GM23338 (cell line): ENCODE data around the gene EXPH5. TPM values are rescaled to one million over a fixed set of nuclear protein-coding genes. Genes with fewer than 3 reads are reported as not detected.

ENCODE experiments used
- ATAC-seq: fragments of 200-7000 bp; cut with Tn5 transposase; 3 replicates; pipeline ENCODE4 v1.9.1; 2020
- DNase-seq: peaks from one replicate; pipeline ENCODE4 v3.0.0-alpha.2; 2015; ENCODE audit warnings: low spot score
- H2AFZ ChIP-seq: fragments of 200-600 bp; sonication (generic); 2 replicates; pipeline ENCODE4 v1.8.0; 2016; ENCODE audit warnings: antibody characterized with exemption, mild to moderate bottlenecking, moderate library complexity
- H3F3A ChIP-seq: fragments of 200-600 bp; sonication (generic); replicated peaks from 2 replicates; pipeline ENCODE4 v1.8.0; 2017; ENCODE audit warnings: antibody characterized with exemption, mixed run types, low read depth
- H3K27ac ChIP-seq: fragments of 200-600 bp; sonication (generic); 2 replicates; pipeline ENCODE4 v1.6.1; 2016; ENCODE audit warnings: low read depth
- H3K27me3 ChIP-seq: fragments of 200-600 bp; sonication (generic); 2 replicates; pipeline ENCODE4 v1.8.0; 2016; ENCODE audit warnings: mild to moderate bottlenecking, mixed run types, moderate library complexity; ENCODE audit not compliant: insufficient read depth
- H3K36me3 ChIP-seq: fragments of 200-600 bp; sonication (generic); 2 replicates; pipeline ENCODE4 v1.8.0; 2016; ENCODE audit warnings: mild to moderate bottlenecking; ENCODE audit not compliant: insufficient read depth
- H3K4me1 ChIP-seq: fragments of 200-600 bp; sonication (generic); 2 replicates; pipeline ENCODE4 v1.8.0; 2016; ENCODE audit warnings: mild to moderate bottlenecking, moderate library complexity; ENCODE audit not compliant: insufficient read depth
- H3K4me2 ChIP-seq: fragments of 200-600 bp; sonication (generic); 2 replicates; pipeline ENCODE4 v1.7.1; 2017; ENCODE audit warnings: mixed run types
- H3K4me3 ChIP-seq: fragments of 200-600 bp; sonication (generic); 2 replicates; pipeline ENCODE4 v1.6.1; 2016; ENCODE audit warnings: mixed run types
- H3K79me2 ChIP-seq: fragments of 200-600 bp; sonication (generic); replicated peaks from 2 replicates; pipeline ENCODE4 v1.8.0; 2017; ENCODE audit warnings: mild to moderate bottlenecking; ENCODE audit not compliant: insufficient read depth
- H3K9me2 ChIP-seq: fragments of 200-600 bp; sonication (generic); 2 replicates; pipeline ENCODE4 v1.8.0; 2017; ENCODE audit not compliant: insufficient read depth
- H4K20me1 ChIP-seq: fragments of 200-600 bp; sonication (generic); replicated peaks from 2 replicates; pipeline ENCODE4 v1.8.0; 2017; ENCODE audit warnings: mild to moderate bottlenecking; ENCODE audit not compliant: insufficient read depth
- H3K27ac Mint-ChIP-seq: 2 replicates; pipeline ENCODE4 v1.8.0; 2020; ENCODE audit warnings: inconsistent platforms, mild to moderate bottlenecking, moderate library complexity, mixed read lengths
- H3K27me3 Mint-ChIP-seq: 3 replicates; pipeline ENCODE4 v1.8.0; 2022; ENCODE audit warnings: low read depth, mild to moderate bottlenecking, moderate library complexity, mixed read lengths, inconsistent platforms; ENCODE audit not compliant: insufficient read depth, poor library complexity
- H3K36me3 Mint-ChIP-seq: 3 replicates; pipeline ENCODE4 v1.8.0; 2021; ENCODE audit warnings: low read depth, mild to moderate bottlenecking, inconsistent platforms, moderate library complexity, mixed read lengths
- H3K4me1 Mint-ChIP-seq: 3 replicates; pipeline ENCODE4 v1.8.0; 2020; ENCODE audit warnings: mild to moderate bottlenecking, inconsistent platforms, mixed read lengths
- H3K4me3 Mint-ChIP-seq: 3 replicates; pipeline ENCODE4 v1.8.0; 2021; ENCODE audit warnings: moderate library complexity, mild to moderate bottlenecking, inconsistent platforms, mixed read lengths
- H3K9me3 Mint-ChIP-seq: 3 replicates; pipeline ENCODE4 v1.8.0; 2020; ENCODE audit warnings: moderate library complexity, mild to moderate bottlenecking, inconsistent platforms, mixed read lengths
- CREB1 ChIP-seq: fragments of 250-450 bp; sonication (Bioruptor Pico); IDR thresholded peaks from 2 replicates; pipeline ENCODE4 v1.5.0; 2020; ENCODE audit warnings: low read depth, mild to moderate bottlenecking, moderate library complexity
- ETS1 ChIP-seq: IDR thresholded peaks from 2 replicates; pipeline ENCODE4 v1.6.1; 2016; ENCODE audit warnings: antibody characterized with exemption
- EZH2phosphoT487 ChIP-seq: fragments of 200-600 bp; sonication (generic); IDR thresholded peaks from one replicate; pipeline ENCODE4 v1.8.1; 2018; ENCODE audit warnings: antibody characterized with exemption; ENCODE audit not compliant: unreplicated experiment
- POLR2AphosphoS5 ChIP-seq: IDR thresholded peaks from 2 replicates; pipeline ENCODE4 v1.6.1; 2016; ENCODE audit warnings: antibody characterized with exemption, low read depth
- STAT1 ChIP-seq: IDR thresholded peaks from one replicate; pipeline ENCODE4 v1.6.1; 2016; ENCODE audit warnings: antibody characterized with exemption; ENCODE audit not compliant: unreplicated experiment
- ZNF114 ChIP-seq: fragments of 250-450 bp; sonication (Bioruptor Pico); IDR thresholded peaks from 2 replicates; pipeline ENCODE4 v1.5.0; 2020; ENCODE audit warnings: mild to moderate bottlenecking, moderate library complexity
- ZNF462 ChIP-seq: fragments of 250-450 bp; sonication (Bioruptor Pico); IDR thresholded peaks from 2 replicates; pipeline ENCODE4 v1.5.0; 2020; ENCODE audit warnings: mild to moderate bottlenecking, moderate library complexity
- polyA plus RNA-seq: library from polyadenylated mRNA; unstranded; fragments of >200 nt; fragmentation: Nextera tagmentation; extraction: Ambion mirVana; gene quantifications from 2 replicates; pipeline ENCODE4 v1.2.1, GENCODE V29; 2016
- total RNA-seq: library from RNA; depleted of rRNA; stranded (reverse); fragments of >200 nt; shearing (Covaris generic); gene quantifications from 2 replicates; pipeline ENCODE4 v1.2.3, GENCODE V29; 2014
- TF ChIP-seq, protein P1 (sequence below): IDR thresholded peaks from one replicate; pipeline ENCODE4 v1.6.1; 2018; ENCODE audit warnings: antibody characterized with exemption; ENCODE audit not compliant: unreplicated experiment

Gene EXPH5
- total and polyA plus RNA-seq, 2 experiments from 2014 or later = 3.6 to 12.6 TPM

- Mint-ChIP-seq H3K36me3 (no peaks in the 10 kb centered on the region), H3K27ac (no peak overlapping the region), H3K27me3 (no peaks in the 10 kb centered on the region), H3K9me3 (no peaks in the 10 kb centered on the region), H3K4me3 (no peak overlapping the region), H3K4me1 (no peaks in the 10 kb centered on the region)
- no peak overlapping the region for H3K4me3 ChIP-seq
- no peaks in the 10 kb centered on the region for H3K9me2 ChIP-seq
- no peak overlapping the region for H3K4me2 ChIP-seq
- H3K27me3 ChIP-seq = no peaks in the 10 kb centered on the region
- TF ChIP-seq EZH2phosphoT487 = no peak
- TF ChIP-seq ETS1 = no peak
- TF ChIP-seq CREB1 (CRISPR knock-in tag) = no peak
- TF ChIP-seq, protein P1, sequence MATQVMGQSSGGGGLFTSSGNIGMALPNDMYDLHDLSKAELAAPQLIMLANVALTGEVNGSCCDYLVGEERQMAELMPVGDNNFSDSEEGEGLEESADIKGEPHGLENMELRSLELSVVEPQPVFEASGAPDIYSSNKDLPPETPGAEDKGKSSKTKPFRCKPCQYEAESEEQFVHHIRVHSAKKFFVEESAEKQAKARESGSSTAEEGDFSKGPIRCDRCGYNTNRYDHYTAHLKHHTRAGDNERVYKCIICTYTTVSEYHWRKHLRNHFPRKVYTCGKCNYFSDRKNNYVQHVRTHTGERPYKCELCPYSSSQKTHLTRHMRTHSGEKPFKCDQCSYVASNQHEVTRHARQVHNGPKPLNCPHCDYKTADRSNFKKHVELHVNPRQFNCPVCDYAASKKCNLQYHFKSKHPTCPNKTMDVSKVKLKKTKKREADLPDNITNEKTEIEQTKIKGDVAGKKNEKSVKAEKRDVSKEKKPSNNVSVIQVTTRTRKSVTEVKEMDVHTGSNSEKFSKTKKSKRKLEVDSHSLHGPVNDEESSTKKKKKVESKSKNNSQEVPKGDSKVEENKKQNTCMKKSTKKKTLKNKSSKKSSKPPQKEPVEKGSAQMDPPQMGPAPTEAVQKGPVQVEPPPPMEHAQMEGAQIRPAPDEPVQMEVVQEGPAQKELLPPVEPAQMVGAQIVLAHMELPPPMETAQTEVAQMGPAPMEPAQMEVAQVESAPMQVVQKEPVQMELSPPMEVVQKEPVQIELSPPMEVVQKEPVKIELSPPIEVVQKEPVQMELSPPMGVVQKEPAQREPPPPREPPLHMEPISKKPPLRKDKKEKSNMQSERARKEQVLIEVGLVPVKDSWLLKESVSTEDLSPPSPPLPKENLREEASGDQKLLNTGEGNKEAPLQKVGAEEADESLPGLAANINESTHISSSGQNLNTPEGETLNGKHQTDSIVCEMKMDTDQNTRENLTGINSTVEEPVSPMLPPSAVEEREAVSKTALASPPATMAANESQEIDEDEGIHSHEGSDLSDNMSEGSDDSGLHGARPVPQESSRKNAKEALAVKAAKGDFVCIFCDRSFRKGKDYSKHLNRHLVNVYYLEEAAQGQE = no peak
- no peak for TF ChIP-seq STAT1
- no peak for TF ChIP-seq POLR2AphosphoS5
- no peak overlapping the region for H2AFZ ChIP-seq
- DNase-seq = no peak
- H3K4me1 ChIP-seq = no peaks in the 10 kb centered on the region
- no peak for ATAC-seq
- no peak overlapping the region for H3K27ac ChIP-seq
- no peaks in the 10 kb centered on the region for H3K79me2 ChIP-seq
- no peaks in the 10 kb centered on the region for H3F3A ChIP-seq
- no peaks in the 10 kb centered on the region for H4K20me1 ChIP-seq
- H3K36me3 ChIP-seq = no peaks in the 10 kb centered on the region
These were observed 25.0 kb upstream of the EXPH5 start for GRCh38 chr11:108618529-108618928.

GRCh38 chr11:108617055-108617454, 23.5 kb upstream of the EXPH5 start:
- Histone ChIP-seq H3K9me2 (no peaks in the 10 kb centered on the region), H3K79me2 (no peaks in the 10 kb centered on the region), H3K4me2 (no peak overlapping the region), H4K20me1 (no peaks in the 10 kb centered on the region), H3K4me3 (no peak overlapping the region), H2AFZ (peak overlapping the region; percentile 87), H3F3A (no peaks in the 10 kb centered on the region), H3K36me3 (no peaks in the 10 kb centered on the region), H3K27me3 (no peaks in the 10 kb centered on the region), H3K4me1 (no peaks in the 10 kb centered on the region), H3K27ac (no peak overlapping the region)
- Mint-ChIP-seq H3K27me3 (no peaks in the 10 kb centered on the region), H3K9me3 (no peaks in the 10 kb centered on the region), H3K4me1 (no peaks in the 10 kb centered on the region), H3K4me3 (no peak overlapping the region), H3K27ac (0 out of 2 replicates have a peak overlapping the region, but pooled peaks have one; percentile 16), H3K36me3 (no peaks in the 10 kb centered on the region)
- ATAC-seq (no peak; the same call in 2 of the 3 replicates), DNase-seq (no peak)
- TF ChIP-seq ZNF114 (CRISPR knock-in tag) (no peak), CREB1 (CRISPR knock-in tag) (no peak), ZNF462 (CRISPR knock-in tag) (no peak)
